ENCODE measurements around the gene OR13A1. TPM values are rescaled to one million over a fixed set of nuclear protein-coding genes. Genes with fewer than 3 reads are reported as not detected.
"Not testable (repeated sequence)": the region's sequence is repeated elsewhere in the genome, so short reads cannot be mapped to it uniquely, and the experiment has no call there.

Gene OR13A1
- total RNA-seq, 1 experiment from 2014 or later = not detected

DNA sequence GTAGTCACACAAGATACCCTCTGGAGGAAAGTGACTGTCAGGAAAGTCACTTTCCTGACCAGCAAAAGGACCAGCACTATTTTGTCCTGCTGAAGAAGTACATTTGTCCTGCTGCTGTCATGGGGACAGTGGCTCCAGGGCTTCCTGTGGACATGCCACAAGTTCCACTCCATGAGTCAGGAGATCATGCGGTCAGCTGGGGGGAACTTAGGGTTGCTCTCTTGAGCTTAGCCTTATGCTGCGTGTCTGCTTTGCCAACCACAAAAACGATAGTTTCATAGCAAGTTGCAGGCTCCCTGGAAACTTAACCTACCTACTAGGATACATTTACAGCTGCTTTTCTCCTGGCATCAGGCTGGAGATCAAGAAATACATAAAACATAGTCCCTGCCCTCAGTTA lies 38.9 kb upstream of the OR13A1 start:
- H3K27me3 Mint-ChIP-seq (ENCODE audit: insufficient read depth, unreplicated experiment) = peaks cover 21% of the 10 kb centered on the region
- intact Hi-C loops (cut with micrococcal nuclease; ENCODE audit: unreplicated experiment) = no loop called here

DNA sequence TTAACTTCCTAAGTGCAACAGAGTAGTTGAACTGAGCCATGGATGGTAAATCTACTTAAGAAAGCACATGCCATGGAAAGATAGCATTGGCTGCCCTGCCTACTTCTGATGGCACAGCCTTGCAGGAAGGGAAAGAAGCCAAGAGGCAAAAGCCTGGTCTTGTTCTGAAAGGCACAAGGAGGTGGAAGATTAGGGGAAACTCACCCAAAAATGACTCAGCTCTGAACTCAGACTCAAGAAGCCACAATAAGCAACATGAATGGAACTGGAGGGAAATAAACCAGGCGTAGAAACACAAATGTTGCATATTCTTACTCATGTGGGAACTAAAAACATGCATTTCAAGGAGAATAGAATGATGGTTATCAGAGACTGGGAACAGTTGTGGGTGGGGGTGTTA lies 37.8 kb upstream of the OR13A1 start:
- H3K4me1 Mint-ChIP-seq (ENCODE audit: low read depth, unreplicated experiment) = no peaks in the 10 kb centered on the region
- ChIA-PET CTCF (interaction anchor here (0.6 kb wide), 1 partner anchor 189 kb away, joined by 4 read pairs; no protein-coding TSS in a partner anchor), POLR2A (no interaction called here)
- H3K9me3 ChIP-seq = no peaks in the 10 kb centered on the region
- peaks cover 21% of the 10 kb centered on the region for H3K27me3 Mint-ChIP-seq (ENCODE audit: insufficient read depth, unreplicated experiment)
- DNase-seq = no peak
- intact Hi-C loops (cut with micrococcal nuclease; ENCODE audit: unreplicated experiment) = no loop called here
- no peaks in the 10 kb centered on the region for H3K27me3 ChIP-seq (replicated peaks; ENCODE audit: control insufficient read depth, insufficient read depth, low read length)
- no TSS peak for BruUV-seq (replicated peaks)
- no peaks in the 10 kb centered on the region for H3K36me3 Mint-ChIP-seq (ENCODE audit: insufficient read depth, unreplicated experiment)
- no peak overlapping the region for H3K4me3 Mint-ChIP-seq (ENCODE audit: unreplicated experiment)
- no peak overlapping the region for H3K27ac Mint-ChIP-seq (ENCODE audit: unreplicated experiment)
- no peaks in the 10 kb centered on the region for H3K9me3 Mint-ChIP-seq (ENCODE audit: unreplicated experiment)
- TF ChIP-seq, protein P1, sequence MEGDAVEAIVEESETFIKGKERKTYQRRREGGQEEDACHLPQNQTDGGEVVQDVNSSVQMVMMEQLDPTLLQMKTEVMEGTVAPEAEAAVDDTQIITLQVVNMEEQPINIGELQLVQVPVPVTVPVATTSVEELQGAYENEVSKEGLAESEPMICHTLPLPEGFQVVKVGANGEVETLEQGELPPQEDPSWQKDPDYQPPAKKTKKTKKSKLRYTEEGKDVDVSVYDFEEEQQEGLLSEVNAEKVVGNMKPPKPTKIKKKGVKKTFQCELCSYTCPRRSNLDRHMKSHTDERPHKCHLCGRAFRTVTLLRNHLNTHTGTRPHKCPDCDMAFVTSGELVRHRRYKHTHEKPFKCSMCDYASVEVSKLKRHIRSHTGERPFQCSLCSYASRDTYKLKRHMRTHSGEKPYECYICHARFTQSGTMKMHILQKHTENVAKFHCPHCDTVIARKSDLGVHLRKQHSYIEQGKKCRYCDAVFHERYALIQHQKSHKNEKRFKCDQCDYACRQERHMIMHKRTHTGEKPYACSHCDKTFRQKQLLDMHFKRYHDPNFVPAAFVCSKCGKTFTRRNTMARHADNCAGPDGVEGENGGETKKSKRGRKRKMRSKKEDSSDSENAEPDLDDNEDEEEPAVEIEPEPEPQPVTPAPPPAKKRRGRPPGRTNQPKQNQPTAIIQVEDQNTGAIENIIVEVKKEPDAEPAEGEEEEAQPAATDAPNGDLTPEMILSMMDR (IDR thresholded peaks at IDR 0.05; ENCODE audit: insufficient read depth in 1 of 2, low read depth in 1 of 2, low read length in 1 of 2, severe bottlenecking in 1 of 2, unreplicated experiment in 1 of 2) = no peak
- no peak overlapping the region for H3K4me3 ChIP-seq (ENCODE audit: low read depth, low read length)
- H3K36me3 ChIP-seq (ENCODE audit: control insufficient read depth, insufficient read depth, low read length) = no peaks in the 10 kb centered on the region
- no peaks in the 10 kb centered on the region for H3K4me1 ChIP-seq

More for the DNA sequence above, 38.9 kb upstream of the OR13A1 start:
- Histone ChIP-seq H3K4me1 (no peaks in the 10 kb centered on the region), H3K36me3 (ENCODE audit: control insufficient read depth, insufficient read depth, low read length) (no peaks in the 10 kb centered on the region), H3K9me3 (no peaks in the 10 kb centered on the region), H3K27me3 (replicated peaks; ENCODE audit: control insufficient read depth, insufficient read depth, low read length) (no peaks in the 10 kb centered on the region), H3K4me3 (ENCODE audit: low read depth, low read length) (no peak overlapping the region)
- H3K9me3 Mint-ChIP-seq (ENCODE audit: unreplicated experiment) = no peaks in the 10 kb centered on the region
- no peak overlapping the region for H3K4me3 Mint-ChIP-seq (ENCODE audit: unreplicated experiment)
- TF ChIP-seq, protein P1 (IDR thresholded peaks at IDR 0.05; ENCODE audit: insufficient read depth in 1 of 2, low read depth in 1 of 2, low read length in 1 of 2, severe bottlenecking in 1 of 2, unreplicated experiment in 1 of 2) = no peak
- H3K4me1 Mint-ChIP-seq (ENCODE audit: low read depth, unreplicated experiment) = no peaks in the 10 kb centered on the region
- no peaks in the 10 kb centered on the region for H3K36me3 Mint-ChIP-seq (ENCODE audit: insufficient read depth, unreplicated experiment)
- no peak overlapping the region for H3K27ac Mint-ChIP-seq (ENCODE audit: unreplicated experiment)
- CTCF ChIA-PET = interaction anchor here (0.7 kb wide), 1 partner anchor 1698 kb away, joined by 3 read pairs; no protein-coding TSS in a partner anchor
- POLR2A ChIA-PET = no interaction called here
- DNase-seq = no peak
- BruUV-seq (replicated peaks) = no TSS peak

DNA sequence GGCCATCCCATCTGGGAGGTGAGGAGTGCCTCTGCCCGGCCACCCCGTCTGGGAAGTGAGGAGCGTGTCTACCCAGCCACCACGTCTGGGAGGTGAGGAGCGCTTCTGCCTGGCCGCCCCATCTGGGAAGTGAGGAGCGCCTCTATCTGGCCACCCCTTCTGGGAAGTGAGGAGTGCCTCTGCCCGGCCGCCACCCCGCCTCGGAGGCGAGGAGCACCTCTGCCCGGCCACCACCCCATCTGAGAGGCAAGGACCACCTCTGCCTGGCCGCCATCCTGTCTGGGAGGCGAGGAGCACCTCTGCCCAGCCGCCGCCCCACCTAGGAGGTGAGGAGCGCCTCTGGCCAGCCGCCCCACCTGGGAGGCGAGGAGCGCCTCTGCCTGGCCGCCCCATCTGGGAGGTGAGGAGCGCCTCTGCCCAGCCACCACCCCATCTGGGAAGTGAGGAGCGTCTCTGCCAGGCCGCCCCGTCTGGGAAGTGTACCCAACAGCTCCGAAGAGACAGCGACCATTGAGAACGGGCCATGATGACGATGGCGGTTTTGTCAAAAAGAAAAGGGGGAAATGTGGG lies 32.9 kb upstream of the OR13A1 start:
- H3K4me3 ChIP-seq (ENCODE audit: low read depth, low read length); intact Hi-C loops (cut with micrococcal nuclease; ENCODE audit: unreplicated experiment); H3K27ac Mint-ChIP-seq (ENCODE audit: unreplicated experiment); BruUV-seq (replicated peaks); H3K9me3 ChIP-seq; H3K4me1 ChIP-seq; DNase-seq; H3K9me3 Mint-ChIP-seq (ENCODE audit: unreplicated experiment); H3K4me1 Mint-ChIP-seq (ENCODE audit: low read depth, unreplicated experiment); POLR2A ChIA-PET; H3K27me3 ChIP-seq (replicated peaks; ENCODE audit: control insufficient read depth, insufficient read depth, low read length); H3K27me3 Mint-ChIP-seq (ENCODE audit: insufficient read depth, unreplicated experiment); CTCF ChIA-PET; H3K36me3 ChIP-seq (ENCODE audit: control insufficient read depth, insufficient read depth, low read length); H3K4me3 Mint-ChIP-seq (ENCODE audit: unreplicated experiment); H3K36me3 Mint-ChIP-seq (ENCODE audit: insufficient read depth, unreplicated experiment): not testable (repeated sequence)

DNA sequence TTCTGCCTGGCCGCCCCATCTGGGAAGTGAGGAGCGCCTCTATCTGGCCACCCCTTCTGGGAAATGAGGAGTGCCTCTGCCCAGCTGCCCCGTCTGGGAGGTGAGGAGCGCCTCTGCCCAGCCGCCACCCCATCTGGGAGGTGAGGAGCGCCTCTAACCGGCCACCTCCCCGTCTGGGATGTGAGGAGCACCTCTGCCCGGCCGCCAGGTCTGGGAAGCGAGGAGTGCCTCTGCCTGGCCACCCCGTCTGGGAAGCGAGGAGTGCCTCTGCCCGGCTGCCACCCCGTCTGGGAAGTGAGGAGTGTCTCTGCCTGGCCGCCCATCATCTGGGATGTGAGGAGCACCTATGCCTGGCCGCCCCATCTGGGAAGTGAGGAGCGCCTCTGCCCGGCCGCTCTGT lies 32.1 kb upstream of the OR13A1 start:
- H3K36me3 ChIP-seq (ENCODE audit: control insufficient read depth, insufficient read depth, low read length); BruUV-seq (replicated peaks); H3K27ac Mint-ChIP-seq (ENCODE audit: unreplicated experiment); H3K4me3 Mint-ChIP-seq (ENCODE audit: unreplicated experiment); H3K9me3 ChIP-seq; H3K27me3 Mint-ChIP-seq (ENCODE audit: insufficient read depth, unreplicated experiment); H3K36me3 Mint-ChIP-seq (ENCODE audit: insufficient read depth, unreplicated experiment); H3K4me1 ChIP-seq; H3K4me1 Mint-ChIP-seq (ENCODE audit: low read depth, unreplicated experiment); POLR2A ChIA-PET; DNase-seq; CTCF ChIA-PET; H3K9me3 Mint-ChIP-seq (ENCODE audit: unreplicated experiment); H3K27me3 ChIP-seq (replicated peaks; ENCODE audit: control insufficient read depth, insufficient read depth, low read length); intact Hi-C loops (cut with micrococcal nuclease; ENCODE audit: unreplicated experiment); H3K4me3 ChIP-seq (ENCODE audit: low read depth, low read length): not testable (repeated sequence)

DNA sequence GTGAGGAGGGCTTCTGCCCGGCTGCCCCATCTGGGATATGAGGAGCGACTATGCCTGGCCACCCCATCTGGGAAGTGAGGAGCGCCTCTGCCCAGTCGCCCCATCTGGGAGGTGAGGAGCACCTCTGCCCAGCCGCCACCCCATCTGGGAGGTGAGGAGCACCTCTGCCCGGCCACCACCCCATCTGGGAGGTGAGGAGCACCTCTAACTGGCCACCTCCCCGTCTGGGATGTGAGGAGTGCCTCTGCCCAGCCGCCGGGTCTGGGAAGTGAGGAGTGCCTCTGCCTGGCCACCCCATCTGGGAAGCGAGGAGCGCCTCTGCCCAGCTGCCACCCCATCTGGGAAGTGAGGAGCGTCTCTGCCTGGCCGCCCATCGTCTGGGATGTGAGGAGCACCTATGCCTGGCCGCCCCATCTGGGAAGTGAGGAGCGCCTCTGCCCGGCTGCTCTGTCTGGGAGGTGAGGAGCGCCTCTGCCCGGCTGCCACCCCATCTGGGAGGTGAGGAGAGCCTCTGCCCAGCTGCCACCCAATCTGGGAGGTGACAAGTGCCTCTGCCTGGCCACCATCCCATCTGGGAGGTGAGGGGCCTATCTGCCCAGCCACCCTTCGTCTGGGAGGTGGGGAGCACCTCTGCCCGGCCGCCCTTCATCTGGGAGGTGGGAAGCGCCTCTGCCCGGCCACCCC lies 31.4 kb upstream of the OR13A1 start:
- H3K4me1 ChIP-seq; intact Hi-C loops (cut with micrococcal nuclease; ENCODE audit: unreplicated experiment); BruUV-seq (replicated peaks); H3K27me3 ChIP-seq (replicated peaks; ENCODE audit: control insufficient read depth, insufficient read depth, low read length); CTCF ChIA-PET; H3K9me3 ChIP-seq; H3K9me3 Mint-ChIP-seq (ENCODE audit: unreplicated experiment); H3K36me3 Mint-ChIP-seq (ENCODE audit: insufficient read depth, unreplicated experiment); H3K4me3 Mint-ChIP-seq (ENCODE audit: unreplicated experiment); H3K36me3 ChIP-seq (ENCODE audit: control insufficient read depth, insufficient read depth, low read length); H3K27ac Mint-ChIP-seq (ENCODE audit: unreplicated experiment); DNase-seq; H3K4me1 Mint-ChIP-seq (ENCODE audit: low read depth, unreplicated experiment); H3K4me3 ChIP-seq (ENCODE audit: low read depth, low read length); POLR2A ChIA-PET; H3K27me3 Mint-ChIP-seq (ENCODE audit: insufficient read depth, unreplicated experiment): not testable (repeated sequence)

Measured in Caco-2 (cell line).